ENCODE results near the gene ASCL2.
A peak's percentile ranks its signal among the peaks of the same experiment; 100 is the strongest.

Gene ASCL2

GRCh38 chr11:2307501-2308331, 37.3 kb upstream of the ASCL2 start:
- DNase-seq (ENCODE audit: extremely low read depth, low read depth), result no peak
- TF ChIP-seq CTCF (IDR thresholded peaks at IDR 0.05; ENCODE audit: low read depth, low read length), result no peak

GRCh38 chr11:2306877-2307500, 36.6 kb upstream of the ASCL2 start:
- DNase-seq (ENCODE audit: extremely low read depth, low read depth), result no peak
- no peak for TF ChIP-seq CTCF (IDR thresholded peaks at IDR 0.05; ENCODE audit: low read depth, low read length)

- TF ChIP-seq CTCF (IDR thresholded peaks at IDR 0.05; ENCODE audit: low read depth, low read length), result no peak
- peak; percentile 83 for DNase-seq (ENCODE audit: extremely low read depth, low read depth)
Measured at GRCh38 chr11:2306452-2306823, 36.0 kb upstream of the ASCL2 start.

GRCh38 chr11:2305788-2306451, 35.5 kb upstream of the ASCL2 start:
- no peak for DNase-seq (ENCODE audit: extremely low read depth, low read depth)
- no peak for TF ChIP-seq CTCF (IDR thresholded peaks at IDR 0.05; ENCODE audit: low read depth, low read length)

GRCh38 chr11:2305140-2305778, 34.9 kb upstream of the ASCL2 start:
- TF ChIP-seq CTCF (IDR thresholded peaks at IDR 0.05; ENCODE audit: low read depth, low read length), result peak; percentile 97
- DNase-seq (ENCODE audit: extremely low read depth, low read depth), result peak; percentile 36

- TF ChIP-seq CTCF (IDR thresholded peaks at IDR 0.05; ENCODE audit: low read depth, low read length), result no peak
- no peak for DNase-seq (ENCODE audit: extremely low read depth, low read depth)
Measured at GRCh38 chr11:2304506-2305139, 34.2 kb upstream of the ASCL2 start.
